AG04449 (cell line): Measurements from ENCODE around the gene ARMC6.

Experiments
- CTCF ChIA-PET: fragments of 350-600 bp; formaldehyde crosslinking; extraction: SDS; loops from one replicate; lab custom pipeline; 2021; ENCODE audit warnings: antibody characterized with exemption; lab: Yijun Ruan, JAX
- POLR2A ChIA-PET: fragments of 400-600, 350-600 bp; formaldehyde crosslinking; extraction: SDS; loops from one replicate; lab custom pipeline; 2020; ENCODE audit warnings: antibody characterized with exemption, inconsistent platforms; lab: Yijun Ruan, JAX
- DNase-seq: peaks from one replicate; pipeline ENCODE4 v3.0.0-alpha.2; 2010; ENCODE audit warnings: low read depth, low spot score
- H3K4me3 ChIP-seq: 2 replicates; pipeline ENCODE4 v1.5.1; 2011; ENCODE audit warnings: low read depth, mild to moderate bottlenecking, control low read depth, low read length
- CTCF ChIP-seq: IDR thresholded peaks from one replicate; pipeline ENCODE4 v1.5.1; 2011; ENCODE audit warnings: mild to moderate bottlenecking, moderate library complexity, low read length, control low read depth, inconsistent platforms; ENCODE audit not compliant: insufficient read depth; ENCODE audit errors: missing control alignments

ARMC6 gene

DNA sequence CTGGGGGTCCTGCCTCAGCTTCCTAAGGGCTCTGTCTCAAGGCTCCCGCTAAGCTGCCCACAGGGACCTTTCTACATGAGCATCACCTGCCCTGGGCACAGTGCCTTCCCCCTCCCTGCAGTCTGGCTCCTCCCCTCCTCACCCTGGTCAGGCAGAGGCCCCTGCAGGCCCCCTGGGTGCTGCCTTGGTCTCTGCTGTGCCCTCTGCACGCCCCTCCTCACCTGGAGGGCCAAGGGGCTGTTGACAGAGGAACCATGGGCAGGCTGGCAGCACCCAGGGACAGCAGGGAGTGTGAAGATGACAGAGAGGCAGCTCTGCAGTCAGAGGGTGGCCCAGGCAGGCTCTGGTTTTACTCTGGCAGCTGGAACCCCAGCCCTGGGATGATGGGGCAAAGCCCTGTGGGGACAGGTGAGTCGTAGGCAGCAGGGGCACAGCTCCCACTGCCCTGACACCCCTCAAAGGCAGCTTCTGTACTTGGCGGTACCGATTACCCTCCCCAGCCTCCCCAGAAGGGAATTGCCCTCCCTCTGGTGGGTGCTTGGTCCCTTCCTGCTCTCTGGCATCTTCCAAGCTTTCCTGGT is 43.2 kb upstream of the ARMC6 start:
- CTCF ChIA-PET, result interaction anchor here (0.9 to 1.1 kb wide), 2 partner anchors 10 to 78 kb away, joined by 3 read pairs; no protein-coding TSS in a partner anchor
- POLR2A ChIA-PET, result no interaction called here
- no peak for TF ChIP-seq CTCF
- H3K4me3 ChIP-seq, result no peak overlapping the region
- no peak for DNase-seq

GRCh38 chr19:18991006-18991405 is 42.4 kb upstream of the ARMC6 start:
- no peak overlapping the region for H3K4me3 ChIP-seq
- CTCF ChIA-PET, result no interaction called here
- no peak for TF ChIP-seq CTCF
- no peak for DNase-seq
- POLR2A ChIA-PET, result no interaction called here

GRCh38 chr19:18991468-18991867 is 41.9 kb upstream of the ARMC6 start:
- CTCF ChIA-PET, result interaction anchor here (1.1 kb wide), 1 partner anchor 165 kb away, joined by 3 read pairs; no protein-coding TSS in a partner anchor
- POLR2A ChIA-PET, result no interaction called here
- no peak for DNase-seq
- TF ChIP-seq CTCF, result no peak
- no peak overlapping the region for H3K4me3 ChIP-seq

DNA sequence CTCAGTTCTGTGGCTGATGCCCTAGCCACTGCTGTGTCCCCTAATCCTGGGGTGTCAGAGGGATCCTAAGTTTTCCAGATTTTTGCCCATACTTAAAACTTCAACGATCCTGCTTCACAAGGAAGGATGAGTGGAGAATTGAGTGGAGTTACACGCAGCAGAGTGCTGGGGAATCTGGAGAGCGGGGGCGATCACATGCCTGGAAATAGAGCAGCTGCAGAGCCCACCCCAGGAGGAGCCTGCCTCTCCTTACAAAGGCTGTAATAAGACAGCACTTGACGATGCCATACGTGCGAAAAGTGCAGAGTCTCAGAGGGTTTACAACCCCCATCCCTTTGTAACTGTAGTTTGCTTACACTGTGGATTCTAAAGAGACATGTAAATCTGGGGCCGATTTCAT is 40.7 kb upstream of the ARMC6 start:
- H3K4me3 ChIP-seq, result no peak overlapping the region
- ChIA-PET CTCF (interaction anchor here (1.1 kb wide), 1 partner anchor 164 kb away, joined by 3 read pairs; no protein-coding TSS in a partner anchor), POLR2A (no interaction called here)
- no peak for TF ChIP-seq CTCF
- no peak for DNase-seq

GRCh38 chr19:18993115-18993514 is 40.3 kb upstream of the ARMC6 start:
- no peak for TF ChIP-seq CTCF
- no peak for DNase-seq
- ChIA-PET POLR2A (no interaction called here), CTCF (no interaction called here)
- no peak overlapping the region for H3K4me3 ChIP-seq

- DNase-seq, result peak; percentile 46
- peak; percentile 71 for TF ChIP-seq CTCF
- CTCF ChIA-PET, result interaction anchor here (0.7 to 8.9 kb wide), 15 partner anchors 9 to 180 kb away, joined by 3 to 71 read pairs (median 4); no protein-coding TSS in a partner anchor
Measured at GRCh38 chr19:18995804-18996241, 37.6 kb upstream of the ARMC6 start.

More at GRCh38 chr19:18995804-18996241, 37.6 kb upstream of the ARMC6 start:
- H3K4me3 ChIP-seq, result no peak overlapping the region
- POLR2A ChIA-PET, result no interaction called here
